PC-3 (cell line): ENCODE results near the gene CSRP1.

ENCODE experiments used
- EZH2 ChIP-seq: fragments of 300-600 bp; sonication (generic); IDR thresholded peaks from one replicate; pipeline ENCODE4 v1.6.1; 2017; ENCODE audit warnings: antibody characterized with exemption, mild to moderate bottlenecking, low read length; ENCODE audit not compliant: unreplicated experiment
- EZH2phosphoT487 ChIP-seq: fragments of 300-600 bp; sonication (generic); IDR thresholded peaks from 2 replicates; pipeline ENCODE4 v1.6.1; 2018; ENCODE audit warnings: mild to moderate bottlenecking, antibody characterized with exemption, low read length, borderline replicate concordance
- TF ChIP-seq, protein P1 (sequence below): fragments of 300-600 bp; sonication (generic); conservative IDR thresholded peaks from 2 replicates; pipeline ENCODE4 v1.5.1; 2017; ENCODE audit warnings: antibody characterized with exemption, low read depth, mild to moderate bottlenecking, low read length

DNA sequence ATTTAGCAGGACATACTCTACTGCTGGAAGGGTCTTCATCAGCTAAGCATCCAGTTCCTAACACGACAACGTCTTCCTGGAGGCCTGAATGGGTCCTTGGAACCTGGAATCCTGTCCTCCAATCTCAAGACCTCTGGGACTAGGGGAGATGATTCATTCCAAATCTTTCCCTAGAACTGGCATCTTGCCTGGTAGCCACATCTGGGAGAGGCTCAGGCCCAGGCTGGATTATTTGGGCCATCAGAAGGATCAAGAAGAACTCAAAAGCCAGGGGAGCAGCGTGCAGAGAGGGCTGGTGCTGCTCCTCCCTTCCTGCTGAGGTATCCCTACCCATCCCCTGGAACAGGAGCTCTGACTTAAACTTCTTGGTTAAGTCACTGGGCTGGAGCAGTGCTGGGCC lies 35.2 kb downstream of the CSRP1 start:
- TF ChIP-seq, protein P1, sequence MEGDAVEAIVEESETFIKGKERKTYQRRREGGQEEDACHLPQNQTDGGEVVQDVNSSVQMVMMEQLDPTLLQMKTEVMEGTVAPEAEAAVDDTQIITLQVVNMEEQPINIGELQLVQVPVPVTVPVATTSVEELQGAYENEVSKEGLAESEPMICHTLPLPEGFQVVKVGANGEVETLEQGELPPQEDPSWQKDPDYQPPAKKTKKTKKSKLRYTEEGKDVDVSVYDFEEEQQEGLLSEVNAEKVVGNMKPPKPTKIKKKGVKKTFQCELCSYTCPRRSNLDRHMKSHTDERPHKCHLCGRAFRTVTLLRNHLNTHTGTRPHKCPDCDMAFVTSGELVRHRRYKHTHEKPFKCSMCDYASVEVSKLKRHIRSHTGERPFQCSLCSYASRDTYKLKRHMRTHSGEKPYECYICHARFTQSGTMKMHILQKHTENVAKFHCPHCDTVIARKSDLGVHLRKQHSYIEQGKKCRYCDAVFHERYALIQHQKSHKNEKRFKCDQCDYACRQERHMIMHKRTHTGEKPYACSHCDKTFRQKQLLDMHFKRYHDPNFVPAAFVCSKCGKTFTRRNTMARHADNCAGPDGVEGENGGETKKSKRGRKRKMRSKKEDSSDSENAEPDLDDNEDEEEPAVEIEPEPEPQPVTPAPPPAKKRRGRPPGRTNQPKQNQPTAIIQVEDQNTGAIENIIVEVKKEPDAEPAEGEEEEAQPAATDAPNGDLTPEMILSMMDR, result no peak
- no peak for TF ChIP-seq EZH2
- TF ChIP-seq EZH2phosphoT487, result no peak
